OCI-LY7 (cell line): ENCODE measurements around the gene DDX51. TPM values are rescaled to one million over a fixed set of nuclear protein-coding genes. Genes with fewer than 3 reads are reported as not detected.

Experiments
- BruUV-seq: library from RNA; stranded (reverse); fragments of 400-500 nt; replicated peaks from 2 replicates; lab custom pipeline; 2021; lab: Mats Ljungman, UMichigan
- CTCF ChIA-PET: fragments of 300-600 bp; sonication (Branson Sonifier 250); formaldehyde crosslinking; loops from one replicate; lab custom pipeline; 2022; ENCODE audit warnings: antibody characterized with exemption; ENCODE audit not compliant: unreplicated experiment; lab: Charles Lee
- POLR2A ChIA-PET: fragments of 300-600 bp; sonication (Branson Sonifier 250); formaldehyde crosslinking; loops from one replicate; lab custom pipeline; 2022; ENCODE audit warnings: antibody characterized with exemption; lab: Charles Lee
- DNase-seq: peaks from one replicate; pipeline ENCODE4 v3.0.0-alpha.2; 2015; ENCODE audit warnings: low spot score
- H2AFZ ChIP-seq: fragments of 200-600 bp; sonication (generic), shearing (Covaris generic); 2 replicates; pipeline ENCODE4 v1.6.1; 2014; ENCODE audit warnings: mild to moderate bottlenecking, antibody characterized with exemption, low read length, moderate library complexity
- H3K27ac ChIP-seq: fragments of 200-600 bp; sonication (generic); 2 replicates; pipeline ENCODE4 v1.5.1; 2014; ENCODE audit warnings: mixed run types, low read depth, mild to moderate bottlenecking, moderate library complexity, low read length, inconsistent platforms; ENCODE audit not compliant: poor library complexity, severe bottlenecking
- H3K36me3 ChIP-seq: fragments of 200-600 bp; sonication (generic); 2 replicates; pipeline ENCODE4 v1.6.1; 2014; ENCODE audit warnings: mild to moderate bottlenecking, antibody characterized with exemption, low read length, moderate library complexity, mixed read lengths; ENCODE audit not compliant: insufficient read depth
- H3K4me1 ChIP-seq: fragments of 200-600 bp; sonication (generic); 2 replicates; pipeline ENCODE4 v1.5.1; 2014; ENCODE audit warnings: mild to moderate bottlenecking, low read length; ENCODE audit not compliant: insufficient read depth, poor library complexity, severe bottlenecking
- H3K4me2 ChIP-seq: fragments of 200-600 bp; sonication (generic); 2 replicates; pipeline ENCODE4 v1.6.1; 2014; ENCODE audit warnings: mild to moderate bottlenecking, low read length
- H3K4me3 ChIP-seq: fragments of 200-600 bp; sonication (generic); 2 replicates; pipeline ENCODE4 v1.5.1; 2014; ENCODE audit warnings: mild to moderate bottlenecking, low read depth, low read length; ENCODE audit not compliant: poor library complexity, severe bottlenecking
- H3K79me2 ChIP-seq: fragments of 200-600 bp; sonication (generic); 2 replicates; pipeline ENCODE4 v1.6.1; 2016; ENCODE audit warnings: low read depth, mild to moderate bottlenecking, low read length, moderate library complexity, mixed read lengths; ENCODE audit not compliant: insufficient read depth
- H3K9me2 ChIP-seq: fragments of 200-600 bp; sonication (generic); 2 replicates; pipeline ENCODE4 v1.6.1; 2016; ENCODE audit warnings: mild to moderate bottlenecking, low read length, mixed read lengths; ENCODE audit not compliant: insufficient read depth
- H3K9me3 ChIP-seq: fragments of 200-600 bp; sonication (generic); 2 replicates; pipeline ENCODE4 v1.6.1; 2014; ENCODE audit warnings: mild to moderate bottlenecking, mixed run types, low read length, mixed read lengths
- H4K20me1 ChIP-seq: fragments of 200-600 bp; sonication (generic); 2 replicates; pipeline ENCODE4 v1.6.1; 2014; ENCODE audit warnings: mild to moderate bottlenecking, antibody characterized with exemption, low read length, moderate library complexity, mixed read lengths; ENCODE audit not compliant: insufficient read depth
- EZH2phosphoT487 ChIP-seq: fragments of 200-600 bp; sonication (generic); IDR thresholded peaks from 2 replicates; pipeline ENCODE4 v1.6.1; 2018; ENCODE audit warnings: low read depth, borderline replicate concordance, mild to moderate bottlenecking, mixed run types, antibody characterized with exemption, low read length, moderate library complexity, mixed read lengths
- intact Hi-C: fragments of 100-400 bp; cut with micrococcal nuclease; formaldehyde crosslinking; loops from one replicate; pipeline ENCODE4 v1.10.0; 2022; ENCODE audit not compliant: unreplicated experiment
- total RNA-seq, 2 experiments: library from RNA; depleted of rRNA in 1 of 2; stranded (reverse); fragments of >200 nt in 1 of 2; shearing (Covaris generic) in 1 of 2; gene quantifications; 2 replicates each; pipeline ENCODE4 v1.2.3, GENCODE V29; 2014 to 2022
- TF ChIP-seq, protein P1 (sequence below): fragments of 200-600 bp; sonication (generic); conservative IDR thresholded peaks from 2 replicates; pipeline ENCODE4 v1.5.1; 2014; ENCODE audit warnings: mild to moderate bottlenecking, antibody characterized with exemption, low read length, moderate library complexity, mixed read lengths

DDX51 gene
- total RNA-seq, 2 experiments from 2014 or later = 47.1 to 63.1 TPM

DNA sequence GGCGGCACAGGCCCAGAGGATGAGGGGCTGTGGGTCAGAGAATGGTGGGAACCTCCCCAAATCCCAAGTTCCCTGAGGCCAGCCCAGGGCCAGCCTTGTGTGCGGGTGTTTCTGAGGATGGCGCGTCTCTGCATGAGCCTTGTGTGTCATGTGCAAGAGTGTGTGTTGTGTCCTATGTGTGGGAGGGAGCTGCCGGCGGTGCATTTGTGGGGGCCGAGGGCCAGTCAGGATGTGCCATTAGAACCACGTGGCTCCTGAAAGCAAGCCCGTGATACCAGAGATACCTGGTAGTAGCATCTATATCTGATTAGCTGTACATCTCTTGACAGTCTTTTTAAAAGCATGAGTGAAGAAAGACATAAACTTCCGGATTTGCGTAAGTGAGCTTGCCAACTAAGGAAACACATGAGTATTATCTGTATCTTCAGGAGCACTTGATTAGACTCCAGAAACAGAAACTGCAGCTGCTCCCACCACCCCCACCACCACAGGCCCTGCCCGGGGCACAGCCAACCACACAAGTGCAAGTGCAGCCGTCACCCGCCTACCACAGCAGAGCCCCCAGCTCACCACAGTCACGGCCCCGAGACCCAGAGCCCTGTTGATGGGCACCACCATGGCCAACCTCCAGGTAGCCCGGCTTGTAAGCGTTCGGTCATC lies 19.2 kb downstream of the DDX51 start:
- CTCF ChIA-PET = no interaction called here
- peaks cover 16% of the 10 kb centered on the region; the same call in 1 of the 2 replicates for H3K9me3 ChIP-seq
- TF ChIP-seq, protein P1, sequence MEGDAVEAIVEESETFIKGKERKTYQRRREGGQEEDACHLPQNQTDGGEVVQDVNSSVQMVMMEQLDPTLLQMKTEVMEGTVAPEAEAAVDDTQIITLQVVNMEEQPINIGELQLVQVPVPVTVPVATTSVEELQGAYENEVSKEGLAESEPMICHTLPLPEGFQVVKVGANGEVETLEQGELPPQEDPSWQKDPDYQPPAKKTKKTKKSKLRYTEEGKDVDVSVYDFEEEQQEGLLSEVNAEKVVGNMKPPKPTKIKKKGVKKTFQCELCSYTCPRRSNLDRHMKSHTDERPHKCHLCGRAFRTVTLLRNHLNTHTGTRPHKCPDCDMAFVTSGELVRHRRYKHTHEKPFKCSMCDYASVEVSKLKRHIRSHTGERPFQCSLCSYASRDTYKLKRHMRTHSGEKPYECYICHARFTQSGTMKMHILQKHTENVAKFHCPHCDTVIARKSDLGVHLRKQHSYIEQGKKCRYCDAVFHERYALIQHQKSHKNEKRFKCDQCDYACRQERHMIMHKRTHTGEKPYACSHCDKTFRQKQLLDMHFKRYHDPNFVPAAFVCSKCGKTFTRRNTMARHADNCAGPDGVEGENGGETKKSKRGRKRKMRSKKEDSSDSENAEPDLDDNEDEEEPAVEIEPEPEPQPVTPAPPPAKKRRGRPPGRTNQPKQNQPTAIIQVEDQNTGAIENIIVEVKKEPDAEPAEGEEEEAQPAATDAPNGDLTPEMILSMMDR = no peak
- TF ChIP-seq EZH2phosphoT487 = no peak
- BruUV-seq = no TSS peak
- H3K9me2 ChIP-seq = no peaks in the 10 kb centered on the region
- no peak for DNase-seq
- POLR2A ChIA-PET = no interaction called here
- H3K36me3 ChIP-seq = peaks cover 86% of the 10 kb centered on the region
- intact Hi-C loops = no loop called here
- no peaks in the 10 kb centered on the region for H3K4me1 ChIP-seq
- no peaks in the 10 kb centered on the region for H3K79me2 ChIP-seq
- no peak overlapping the region for H3K27ac ChIP-seq
- no peak overlapping the region for H3K4me3 ChIP-seq
- H2AFZ ChIP-seq = no peak overlapping the region
- H4K20me1 ChIP-seq = no peaks in the 10 kb centered on the region
- H3K4me2 ChIP-seq = no peak overlapping the region

DNA sequence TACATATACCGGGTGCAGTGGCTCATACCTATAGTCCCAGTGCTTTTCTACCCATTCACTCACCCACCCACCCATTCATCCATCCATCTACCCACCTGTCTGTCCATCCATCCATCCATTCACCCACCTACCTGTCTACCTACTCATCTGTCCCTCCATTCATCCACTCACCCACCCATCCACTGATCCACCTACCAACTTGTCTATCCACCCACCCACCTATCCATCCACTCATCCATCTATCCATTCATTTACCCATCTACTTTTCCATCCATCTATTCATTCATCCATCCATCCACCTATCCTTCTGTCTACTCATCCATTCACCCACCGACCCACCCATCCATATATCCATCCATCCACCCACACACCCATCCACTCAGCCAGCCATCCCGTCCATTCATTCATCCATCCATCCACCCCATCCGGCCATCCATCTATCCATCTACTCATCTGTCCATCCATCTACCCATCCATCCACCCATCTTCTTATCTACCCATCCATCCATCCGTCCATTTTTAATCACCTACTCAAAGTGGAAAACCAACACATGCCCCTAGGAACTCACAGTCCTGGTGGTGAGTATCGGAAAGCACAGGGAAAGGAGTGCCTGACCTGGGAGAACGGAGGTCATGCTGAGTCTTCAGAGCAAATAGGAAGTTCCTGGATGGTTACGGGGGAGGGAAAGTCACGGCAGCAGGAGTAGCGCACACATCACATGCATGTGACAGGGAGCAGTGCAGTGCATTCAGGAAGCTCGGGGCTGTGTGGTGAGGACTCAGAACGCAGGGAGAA lies 20.0 kb downstream of the DDX51 start:
- H3K4me2 ChIP-seq = no peak overlapping the region
- intact Hi-C loops = no loop called here
- H3K36me3 ChIP-seq = peaks cover 85% of the 10 kb centered on the region
- H3K27ac ChIP-seq = no peak overlapping the region
- no peak for DNase-seq
- POLR2A ChIA-PET = no interaction called here
- BruUV-seq = no TSS peak
- H3K4me1 ChIP-seq = no peaks in the 10 kb centered on the region
- H3K9me3 ChIP-seq = peaks cover 16% of the 10 kb centered on the region; the same call in 1 of the 2 replicates
- CTCF ChIA-PET = no interaction called here
- no peak for TF ChIP-seq EZH2phosphoT487
- TF ChIP-seq, protein P1 = no peak
- H3K4me3 ChIP-seq = no peak overlapping the region
- H4K20me1 ChIP-seq = no peaks in the 10 kb centered on the region
- no peaks in the 10 kb centered on the region for H3K79me2 ChIP-seq
- no peak overlapping the region for H2AFZ ChIP-seq
- no peaks in the 10 kb centered on the region for H3K9me2 ChIP-seq

DNA sequence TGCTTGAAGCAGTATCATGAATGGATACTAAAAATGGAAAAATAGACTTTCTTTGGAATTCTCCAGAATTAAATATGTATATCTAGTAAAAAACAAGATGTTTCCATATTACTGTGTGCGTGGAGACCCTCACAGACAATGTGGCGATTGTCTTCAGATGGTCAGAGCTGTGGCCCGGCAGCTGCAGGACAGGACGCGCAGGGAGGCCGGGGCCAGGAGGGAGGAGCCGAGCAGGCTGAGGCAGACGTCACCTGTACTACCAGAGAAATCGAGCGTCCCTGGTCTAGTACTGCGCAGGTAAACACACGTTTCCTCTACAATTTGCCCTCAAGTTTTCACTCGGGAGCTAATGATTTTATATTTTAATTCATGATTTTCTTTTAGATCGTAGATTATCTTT lies 22.8 kb downstream of the DDX51 start:
- no peaks in the 10 kb centered on the region for H4K20me1 ChIP-seq
- no TSS peak for BruUV-seq
- CTCF ChIA-PET = no interaction called here
- no peak for DNase-seq
- no peaks in the 10 kb centered on the region for H3K9me3 ChIP-seq
- POLR2A ChIA-PET = no interaction called here
- no peak overlapping the region for H2AFZ ChIP-seq
- no peaks in the 10 kb centered on the region for H3K4me1 ChIP-seq
- no peak overlapping the region for H3K27ac ChIP-seq
- no peaks in the 10 kb centered on the region for H3K9me2 ChIP-seq
- intact Hi-C loops = no loop called here
- H3K79me2 ChIP-seq = no peaks in the 10 kb centered on the region
- H3K36me3 ChIP-seq = peaks cover 73% of the 10 kb centered on the region
- TF ChIP-seq, protein P1 = no peak
- no peak for TF ChIP-seq EZH2phosphoT487
- no peak overlapping the region for H3K4me3 ChIP-seq
- H3K4me2 ChIP-seq = no peak overlapping the region
